IPS DF 19.7 (cell line): ENCODE results near the gene P2RY6.

Experiments
- DNase-seq: peaks from one replicate; pipeline ENCODE4 v3.0.0-alpha.2; 2013; ENCODE audit warnings: low read depth, low spot score

The P2RY6 gene

DNA sequence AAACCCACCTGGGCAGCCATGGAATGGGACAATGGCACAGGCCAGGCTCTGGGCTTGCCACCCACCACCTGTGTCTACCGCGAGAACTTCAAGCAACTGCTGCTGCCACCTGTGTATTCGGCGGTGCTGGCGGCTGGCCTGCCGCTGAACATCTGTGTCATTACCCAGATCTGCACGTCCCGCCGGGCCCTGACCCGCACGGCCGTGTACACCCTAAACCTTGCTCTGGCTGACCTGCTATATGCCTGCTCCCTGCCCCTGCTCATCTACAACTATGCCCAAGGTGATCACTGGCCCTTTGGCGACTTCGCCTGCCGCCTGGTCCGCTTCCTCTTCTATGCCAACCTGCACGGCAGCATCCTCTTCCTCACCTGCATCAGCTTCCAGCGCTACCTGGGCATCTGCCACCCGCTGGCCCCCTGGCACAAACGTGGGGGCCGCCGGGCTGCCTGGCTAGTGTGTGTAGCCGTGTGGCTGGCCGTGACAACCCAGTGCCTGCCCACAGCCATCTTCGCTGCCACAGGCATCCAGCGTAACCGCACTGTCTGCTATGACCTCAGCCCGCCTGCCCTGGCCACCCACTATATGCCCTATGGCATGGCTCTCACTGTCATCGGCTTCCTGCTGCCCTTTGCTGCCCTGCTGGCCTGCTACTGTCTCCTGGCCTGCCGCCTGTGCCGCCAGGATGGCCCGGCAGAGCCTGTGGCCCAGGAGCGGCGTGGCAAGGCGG is 24.5 kb downstream of the P2RY6 start:
- no peak for DNase-seq

GRCh38 chr11:73297231-73297590 is 25.1 kb downstream of the P2RY6 start:
- no peak for DNase-seq

DNA sequence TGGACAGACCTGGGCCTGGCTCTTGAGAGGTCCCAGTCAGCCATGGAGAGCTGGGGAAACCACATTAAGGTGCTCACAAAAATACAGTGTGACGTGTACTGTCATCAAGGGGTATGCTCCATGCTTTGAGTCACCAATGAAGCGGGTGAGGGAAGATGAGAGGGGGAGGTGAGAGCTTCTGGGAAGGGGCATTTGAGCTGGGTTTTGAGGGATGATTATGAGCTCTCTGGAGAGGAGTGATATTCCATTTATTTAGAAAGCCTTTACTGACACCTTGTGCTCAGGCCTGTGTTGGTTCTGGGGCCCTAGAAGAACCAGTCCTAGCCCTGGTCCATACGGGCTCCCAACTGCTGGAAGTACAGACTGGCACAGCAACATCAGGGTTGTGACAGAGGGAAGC is 25.6 kb downstream of the P2RY6 start:
- no peak for DNase-seq

GRCh38 chr11:73298233-73298632 is 26.1 kb downstream of the P2RY6 start:
- DNase-seq = no peak

- DNase-seq = no peak
Measured at GRCh38 chr11:73299751-73300150, 27.6 kb downstream of the P2RY6 start.

DNA sequence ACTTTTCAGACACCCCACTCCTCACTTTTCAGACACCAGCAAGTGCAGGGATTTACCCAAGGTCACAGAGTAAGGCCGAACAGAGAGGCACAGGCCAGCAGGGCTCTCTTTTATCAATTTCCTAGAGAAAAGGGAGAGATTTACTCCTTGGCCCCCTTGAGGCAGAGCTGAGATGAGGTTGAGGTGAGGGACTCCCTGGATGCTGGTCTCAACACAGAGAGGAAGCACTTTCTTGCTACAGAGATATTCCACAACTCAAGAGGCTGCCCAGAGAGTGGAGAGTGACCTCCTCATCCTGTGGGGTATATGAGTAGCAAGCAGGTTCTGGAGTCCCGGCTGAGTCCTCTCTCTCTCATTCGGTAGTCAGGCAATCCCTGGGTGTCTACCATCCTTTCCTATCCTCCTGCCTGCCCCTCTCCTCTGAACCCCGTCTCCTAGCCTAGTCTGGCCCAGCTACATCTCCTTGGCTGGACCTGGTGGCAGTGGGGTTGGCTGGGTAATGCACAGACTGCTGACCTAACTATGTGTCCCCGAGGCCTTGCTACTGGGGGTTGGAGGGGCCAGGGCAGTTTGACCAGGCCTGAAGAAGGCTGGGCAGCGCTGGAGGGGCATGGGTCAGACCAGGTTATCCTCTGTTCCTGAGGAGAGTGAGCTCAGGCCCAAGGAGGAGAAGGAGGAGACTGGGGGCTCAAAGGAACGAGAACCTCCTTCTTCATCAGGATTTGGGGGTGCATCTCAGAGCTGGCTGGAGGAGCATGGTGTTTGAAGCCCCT is 34.1 kb downstream of the P2RY6 start:
- DNase-seq = no peak

GRCh38 chr11:73306977-73307322 is 34.8 kb downstream of the P2RY6 start:
- DNase-seq = no peak

- peak; percentile 88 for DNase-seq
Measured at GRCh38 chr11:73307323-73308002, 35.3 kb downstream of the P2RY6 start.

GRCh38 chr11:73308003-73308960 is 36.1 kb downstream of the P2RY6 start, which contains the start of gene ARHGEF17:
Gene ARHGEF17 (plus strand): TSS chr11:73308276. CDS start chr11:73308639, 363 bp downstream.
- DNase-seq = no peak

DNA sequence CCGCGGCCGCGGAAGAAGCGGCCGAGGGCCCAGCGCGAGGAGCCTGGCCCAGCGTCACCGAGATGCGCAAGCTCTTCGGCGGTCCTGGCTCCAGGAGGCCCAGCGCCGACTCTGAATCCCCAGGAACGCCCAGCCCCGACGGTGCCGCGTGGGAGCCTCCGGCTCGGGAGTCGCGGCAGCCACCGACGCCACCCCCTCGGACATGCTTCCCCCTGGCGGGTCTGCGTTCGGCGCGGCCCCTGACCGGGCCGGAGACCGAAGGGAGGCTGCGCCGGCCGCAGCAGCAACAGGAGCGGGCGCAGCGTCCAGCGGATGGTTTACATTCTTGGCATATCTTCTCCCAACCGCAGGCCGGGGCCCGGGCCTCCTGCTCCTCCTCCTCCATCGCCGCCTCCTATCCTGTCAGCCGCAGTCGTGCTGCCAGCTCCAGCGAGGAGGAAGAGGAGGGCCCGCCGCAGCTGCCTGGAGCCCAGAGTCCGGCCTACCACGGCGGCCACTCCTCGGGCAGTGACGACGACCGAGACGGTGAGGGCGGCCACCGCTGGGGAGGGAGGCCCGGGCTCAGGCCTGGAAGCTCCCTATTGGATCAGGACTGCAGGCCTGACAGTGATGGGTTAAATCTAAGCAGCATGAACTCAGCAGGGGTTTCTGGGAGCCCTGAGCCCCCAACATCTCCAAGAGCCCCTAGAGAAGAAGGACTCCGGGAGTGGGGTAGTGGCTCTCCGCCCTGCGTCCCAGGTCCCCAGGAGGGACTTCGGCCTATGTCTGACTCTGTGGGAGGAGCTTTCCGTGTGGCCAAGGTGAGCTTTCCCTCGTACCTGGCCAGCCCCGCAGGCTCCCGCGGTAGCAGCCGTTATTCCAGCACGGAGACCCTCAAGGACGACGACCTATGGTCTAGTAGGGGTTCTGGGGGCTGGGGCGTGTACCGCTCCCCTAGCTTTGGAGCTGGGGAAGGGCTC is 37.1 kb downstream of the P2RY6 start:
- DNase-seq = no peak

DNA sequence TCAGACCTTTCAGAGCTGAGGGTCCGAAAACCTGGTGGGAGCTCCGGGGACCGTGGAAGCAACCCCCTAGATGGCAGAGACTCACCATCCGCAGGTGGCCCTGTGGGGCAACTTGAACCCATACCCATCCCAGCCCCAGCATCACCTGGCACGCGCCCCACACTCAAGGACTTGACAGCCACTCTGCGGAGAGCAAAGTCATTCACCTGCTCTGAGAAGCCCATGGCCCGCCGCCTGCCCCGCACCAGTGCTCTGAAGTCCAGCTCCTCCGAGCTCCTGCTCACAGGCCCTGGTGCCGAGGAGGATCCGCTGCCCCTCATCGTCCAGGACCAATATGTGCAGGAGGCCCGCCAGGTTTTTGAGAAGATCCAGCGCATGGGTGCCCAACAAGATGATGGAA is 37.9 kb downstream of the P2RY6 start:
- DNase-seq = no peak

GRCh38 chr11:73310661-73311393 is 38.7 kb downstream of the P2RY6 start:
- no peak for DNase-seq

DNA sequence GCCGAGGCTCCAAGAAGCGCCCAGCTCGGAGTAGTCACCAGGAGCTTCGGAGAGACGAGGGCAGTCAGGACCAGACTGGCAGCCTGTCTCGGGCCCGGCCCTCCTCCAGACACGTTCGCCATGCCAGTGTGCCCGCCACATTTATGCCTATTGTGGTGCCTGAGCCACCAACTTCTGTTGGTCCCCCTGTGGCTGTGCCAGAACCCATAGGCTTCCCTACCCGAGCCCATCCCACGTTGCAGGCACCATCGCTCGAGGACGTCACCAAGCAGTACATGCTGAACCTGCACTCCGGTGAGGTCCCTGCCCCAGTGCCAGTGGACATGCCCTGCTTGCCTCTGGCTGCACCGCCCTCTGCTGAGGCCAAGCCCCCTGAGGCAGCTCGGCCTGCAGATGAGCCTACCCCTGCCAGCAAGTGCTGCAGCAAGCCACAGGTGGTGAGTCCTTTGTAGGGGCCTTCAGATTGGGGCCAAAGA is 39.3 kb downstream of the P2RY6 start:
- DNase-seq = no peak

DNA sequence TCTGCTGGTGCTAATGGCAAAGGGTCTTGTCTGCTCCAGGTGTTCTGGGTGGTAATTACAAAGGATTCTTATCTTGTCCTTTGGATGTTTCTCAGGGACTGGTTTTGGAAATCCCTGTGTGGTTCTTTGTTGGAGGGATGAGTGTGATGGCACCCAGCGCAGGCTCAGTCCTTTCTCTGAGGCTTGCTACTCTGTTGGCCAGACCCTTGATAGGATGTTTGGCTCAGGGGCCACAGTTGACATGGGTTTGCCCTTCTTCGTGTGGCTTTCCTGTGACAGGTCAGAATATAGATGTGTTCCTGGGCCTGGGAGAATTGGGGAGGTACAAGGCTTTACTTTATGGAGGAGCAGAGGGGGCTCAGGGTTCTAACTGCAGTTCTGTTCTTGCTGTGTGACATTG is 39.9 kb downstream of the P2RY6 start:
- DNase-seq = no peak

- DNase-seq = no peak
Measured at GRCh38 chr11:73312851-73313327, 40.8 kb downstream of the P2RY6 start.

- DNase-seq = no peak
Measured at GRCh38 chr11:73313652-73314051, 41.5 kb downstream of the P2RY6 start.

- no peak for DNase-seq
Measured at GRCh38 chr11:73314117-73314961, 42.2 kb downstream of the P2RY6 start.

DNA sequence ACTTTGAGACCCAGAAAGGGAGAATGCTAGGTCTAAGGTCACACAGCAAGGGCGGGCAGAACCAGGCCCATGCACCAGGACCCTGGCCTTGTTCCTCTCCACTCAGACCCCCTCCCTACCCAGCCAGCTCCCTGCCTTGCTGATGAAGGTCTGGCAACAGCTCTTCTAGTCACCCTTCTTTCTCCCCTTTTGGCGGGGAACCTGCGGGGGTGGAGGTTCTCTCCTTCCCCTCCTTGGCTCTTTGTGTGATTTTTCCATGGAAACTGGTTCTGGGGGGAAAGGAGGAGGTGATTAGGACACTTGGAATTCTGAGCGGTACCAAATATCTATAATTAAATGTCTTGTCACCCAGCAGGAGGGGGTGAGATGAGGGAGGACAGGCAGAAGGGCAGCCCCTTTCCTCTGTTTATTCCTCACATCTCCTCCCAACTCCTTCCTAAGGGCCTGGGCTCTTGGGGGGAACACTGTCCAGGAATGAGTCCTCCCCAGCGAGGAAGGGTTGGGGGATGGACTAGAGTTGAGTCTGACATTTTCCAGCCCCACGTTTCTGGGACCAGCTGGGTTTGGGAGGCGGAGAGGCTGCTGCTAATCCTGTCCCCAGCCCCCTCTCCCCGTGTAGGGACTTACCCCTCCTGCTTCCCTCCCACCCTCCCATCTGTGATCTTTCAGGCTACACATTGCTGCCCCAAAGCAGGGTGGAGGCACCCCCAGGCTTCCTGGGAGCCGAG is 43.3 kb downstream of the P2RY6 start:
- no peak for DNase-seq
